Vagina (tissue), 2 donors: ENCODE data around the gene PCNX3.

Experiments used
- CTCF ChIP-seq, 3 experiments: fragments of 450-650 bp in 2 of 3; fragments of 200-600 bp in 1 of 3; sonication (generic) in 1 of 3; IDR thresholded peaks; one replicate each; pipeline ENCODE4 v1.5.1; 2017 to 2019; ENCODE audit warnings: antibody characterized with exemption in 3 of 3, mild to moderate bottlenecking in 2 of 3, moderate library complexity in 2 of 3
- POLR2A ChIP-seq, 2 donors: fragments of 450-650 bp; IDR thresholded peaks; one replicate each; pipeline ENCODE4 v1.6.1; 2017; ENCODE audit warnings: antibody characterized with exemption in 2 of 2, mild to moderate bottlenecking in 2 of 2, moderate library complexity in 2 of 2
- POLR2AphosphoS5 ChIP-seq, 2 donors: sonication (generic); formaldehyde crosslinking; IDR thresholded peaks; one replicate each; pipeline ENCODE4 v1.9.0; 2017; ENCODE audit warnings: antibody characterized with exemption in 2 of 2, mild to moderate bottlenecking in 2 of 2, low read depth in 1 of 2; ENCODE audit not compliant: insufficient read depth in 1 of 2

DNA sequence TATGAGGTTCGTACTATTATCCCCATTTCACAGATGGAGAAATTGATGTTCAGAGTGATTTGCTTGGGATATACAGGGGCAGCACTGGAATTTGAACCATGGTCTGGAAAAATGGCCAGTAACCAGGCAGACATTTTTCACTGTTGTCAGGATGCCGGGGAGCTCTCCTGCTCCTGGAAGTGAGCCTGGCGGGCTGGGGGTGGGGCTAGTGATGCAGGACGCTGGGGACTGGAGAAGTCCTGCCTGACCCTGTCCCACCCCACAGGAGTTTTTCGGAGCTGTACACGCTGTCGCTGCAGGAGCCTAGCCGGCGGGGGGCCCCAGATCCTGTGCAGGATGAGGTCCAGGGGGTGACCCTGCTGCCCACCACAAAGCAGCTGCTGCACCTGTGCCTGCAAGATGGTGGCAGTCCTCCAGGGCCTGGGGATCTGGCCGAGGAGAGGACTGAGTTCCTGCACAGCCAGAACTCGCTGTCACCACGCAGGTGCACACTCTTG lies 33.5 kb downstream of the PCNX3 start:
- TF ChIP-seq CTCF (IDR thresholded peaks at IDR 0.05) = no peak
- no peak for TF ChIP-seq POLR2AphosphoS5 (IDR thresholded peaks at IDR 0.05; ENCODE audit: insufficient read depth in 1 of 2, low read depth in 1 of 2)
- TF ChIP-seq POLR2A (IDR thresholded peaks at IDR 0.05) = no peak
